MCF 10A (cell line): ENCODE measurements around the gene MYADML2. TPM values are rescaled to one million over a fixed set of nuclear protein-coding genes. Genes with fewer than 3 reads are reported as not detected.

Source experiments
- BruUV-seq: library from RNA; stranded (reverse); fragments of 400-500 nt; replicated peaks from 2 replicates; lab custom pipeline; 2021; lab: Mats Ljungman, UMichigan
- CTCF ChIA-PET: fragments of 300-600 bp; sonication (Branson Sonifier 250); formaldehyde crosslinking; extraction: SDS; loops from one replicate; lab custom pipeline; 2021; ENCODE audit warnings: antibody characterized with exemption, inconsistent platforms; lab: Yijun Ruan, JAX
- POLR2A ChIA-PET: fragments of 300-600, 350-650 bp; sonication (Branson Sonifier 250); formaldehyde crosslinking; extraction: SDS; loops from one replicate; lab custom pipeline; 2020; ENCODE audit warnings: antibody characterized with exemption, inconsistent platforms; lab: Yijun Ruan, JAX
- DNase-seq: peaks from one replicate; pipeline ENCODE4 v3.0.0-alpha.2; 2018; ENCODE audit not compliant: unreplicated experiment
- H3K27ac Mint-ChIP-seq: one replicate; pipeline ENCODE4 v1.8.0; 2022; ENCODE audit warnings: mild to moderate bottlenecking, low read depth, mixed read lengths; ENCODE audit not compliant: unreplicated experiment
- H3K27me3 Mint-ChIP-seq: one replicate; pipeline ENCODE4 v1.8.0; 2022; ENCODE audit warnings: mixed read lengths; ENCODE audit not compliant: insufficient read depth, unreplicated experiment
- H3K36me3 Mint-ChIP-seq: one replicate; pipeline ENCODE4 v1.8.0; 2022; ENCODE audit warnings: mild to moderate bottlenecking, moderate library complexity, mixed read lengths; ENCODE audit not compliant: insufficient read depth, unreplicated experiment
- H3K4me1 Mint-ChIP-seq: one replicate; pipeline ENCODE4 v1.8.0; 2022; ENCODE audit warnings: mixed read lengths; ENCODE audit not compliant: insufficient read depth, unreplicated experiment
- H3K4me3 Mint-ChIP-seq: one replicate; pipeline ENCODE4 v1.8.0; 2022; ENCODE audit warnings: mild to moderate bottlenecking, moderate library complexity, mixed read lengths; ENCODE audit not compliant: unreplicated experiment
- H3K9me3 Mint-ChIP-seq: one replicate; pipeline ENCODE4 v1.8.0; 2022; ENCODE audit warnings: mixed read lengths; ENCODE audit not compliant: unreplicated experiment
- CTCF ChIP-seq: fragments of 200-600 bp; IDR thresholded peaks from one replicate; pipeline ENCODE4 v1.8.0; 2022; ENCODE audit warnings: antibody characterized with exemption, mild to moderate bottlenecking; ENCODE audit not compliant: unreplicated experiment
- intact Hi-C: fragments of 100-400 bp; cut with micrococcal nuclease; formaldehyde crosslinking; loops from 2 replicates; pipeline ENCODE4 v1.14.1; 2022
- total RNA-seq: library from RNA; stranded (reverse); gene quantifications from 2 replicates; pipeline ENCODE4 v1.2.3, GENCODE V29; 2022

MYADML2 gene
- total RNA-seq, 1 experiment from 2014 or later = not detected

- TF ChIP-seq CTCF = no peak
- no peaks in the 10 kb centered on the region for H3K9me3 Mint-ChIP-seq
- H3K4me1 Mint-ChIP-seq = peaks cover 20% of the 10 kb centered on the region
- no peak overlapping the region for H3K4me3 Mint-ChIP-seq
- H3K27ac Mint-ChIP-seq = no peak overlapping the region
- peaks cover 30% of the 10 kb centered on the region for H3K36me3 Mint-ChIP-seq
- intact Hi-C loops = no loop called here
- DNase-seq = no peak
- no TSS peak for BruUV-seq
- ChIA-PET CTCF (no interaction called here), POLR2A (interaction anchor here (1.2 kb wide), 1 partner anchor 42 kb away, joined by 3 read pairs; no protein-coding TSS in a partner anchor)
- H3K27me3 Mint-ChIP-seq = no peaks in the 10 kb centered on the region
These were observed 38.2 kb downstream of the MYADML2 start for GRCh38 chr17:81908793-81909192.

- no peaks in the 10 kb centered on the region for H3K27me3 Mint-ChIP-seq
- no TSS peak for BruUV-seq
- peaks cover 23% of the 10 kb centered on the region for H3K36me3 Mint-ChIP-seq
- peaks cover 8% of the 10 kb centered on the region for H3K4me1 Mint-ChIP-seq
- no peak overlapping the region for H3K27ac Mint-ChIP-seq
- H3K9me3 Mint-ChIP-seq = no peaks in the 10 kb centered on the region
- ChIA-PET CTCF (no interaction called here), POLR2A (interaction anchor here (0.6 to 0.7 kb wide), 2 partner anchors 17 to 402 kb away, joined by 3 read pairs; no protein-coding TSS in a partner anchor)
- DNase-seq = no peak
- intact Hi-C loops = no loop called here
- no peak overlapping the region for H3K4me3 Mint-ChIP-seq
- no peak for TF ChIP-seq CTCF
These were observed 39.6 kb downstream of the MYADML2 start for GRCh38 chr17:81907219-81908145.

GRCh38 chr17:81906476-81907218 is 40.4 kb downstream of the MYADML2 start:
- Mint-ChIP-seq H3K27me3 (no peaks in the 10 kb centered on the region), H3K4me3 (no peak overlapping the region), H3K27ac (no peak overlapping the region), H3K4me1 (no peaks in the 10 kb centered on the region), H3K36me3 (peaks cover 15% of the 10 kb centered on the region), H3K9me3 (no peaks in the 10 kb centered on the region)
- no peak for DNase-seq
- ChIA-PET POLR2A (interaction anchor here (0.6 to 1.2 kb wide), 2 partner anchors 14 to 403 kb away, joined by 3 to 6 read pairs; no protein-coding TSS in a partner anchor), CTCF (no interaction called here)
- no TSS peak for BruUV-seq
- TF ChIP-seq CTCF = no peak
- intact Hi-C loops = no loop called here

- H3K27ac Mint-ChIP-seq = no peak overlapping the region
- intact Hi-C loops = no loop called here
- no TSS peak for BruUV-seq
- no peak for TF ChIP-seq CTCF
- H3K4me3 Mint-ChIP-seq = no peak overlapping the region
- CTCF ChIA-PET = no interaction called here
- POLR2A ChIA-PET = interaction anchor here (0.6 to 1.2 kb wide), 3 partner anchors 8 to 14 kb away, joined by 3 to 6 read pairs (median 6); no protein-coding TSS in a partner anchor
- no peaks in the 10 kb centered on the region for H3K9me3 Mint-ChIP-seq
- peaks cover 17% of the 10 kb centered on the region for H3K36me3 Mint-ChIP-seq
- H3K4me1 Mint-ChIP-seq = peaks cover 3% of the 10 kb centered on the region
- no peak for DNase-seq
- no peaks in the 10 kb centered on the region for H3K27me3 Mint-ChIP-seq
These were observed 41.0 kb downstream of the MYADML2 start for GRCh38 chr17:81905993-81906392.
